Activated naive CD8-positive, alpha-beta T cell treated with anti-CD3 and anti-CD28 coated beads, Interleukin-2, amount 10 ng/mL, durations not matched to agents 7 days and 5 days (primary cell): ENCODE measurements around the gene EFNA3. TPM values are rescaled to one million over a fixed set of nuclear protein-coding genes. Genes with fewer than 3 reads are reported as not detected.

Experiments
- ATAC-seq: fragments of 150-1000 bp; cut with Tn5 transposase; one replicate; pipeline ENCODE4 v1.10.0; 2021; ENCODE audit warnings: low read depth, moderate library complexity
- POLR2A ChIA-PET: fragments of 350-600 bp; sonication (Branson Sonifier 250); formaldehyde crosslinking; loops from one replicate; lab custom pipeline; 2021; ENCODE audit warnings: antibody characterized with exemption; lab: Charles Lee
- DNase-seq: peaks from one replicate; pipeline ENCODE4 v3.0.0; 2021
- H3K27ac Mint-ChIP-seq: one replicate; pipeline ENCODE4 v1.8.0; 2022; ENCODE audit warnings: mild to moderate bottlenecking, mixed read lengths
- H3K27me3 Mint-ChIP-seq: one replicate; pipeline ENCODE4 v1.8.0; 2022; ENCODE audit warnings: mild to moderate bottlenecking, moderate library complexity, mixed read lengths
- H3K36me3 Mint-ChIP-seq: one replicate; pipeline ENCODE4 v1.8.0; 2021; ENCODE audit warnings: mild to moderate bottlenecking, mixed read lengths
- H3K4me1 Mint-ChIP-seq: one replicate; pipeline ENCODE4 v1.8.0; 2021; ENCODE audit warnings: mixed read lengths
- H3K4me3 Mint-ChIP-seq: one replicate; pipeline ENCODE4 v1.8.0; 2022; ENCODE audit warnings: mild to moderate bottlenecking, moderate library complexity, mixed read lengths
- H3K9me3 Mint-ChIP-seq: one replicate; pipeline ENCODE4 v1.8.0; 2021; ENCODE audit warnings: mixed read lengths
- total RNA-seq, 2 experiments: library from RNA; stranded (reverse); gene quantifications; one replicate each; pipeline ENCODE4 v1.2.3, GENCODE V29; 2021

EFNA3 gene
- total RNA-seq, 2 experiments from 2014 or later = 3.6 to 4.2 TPM

DNA sequence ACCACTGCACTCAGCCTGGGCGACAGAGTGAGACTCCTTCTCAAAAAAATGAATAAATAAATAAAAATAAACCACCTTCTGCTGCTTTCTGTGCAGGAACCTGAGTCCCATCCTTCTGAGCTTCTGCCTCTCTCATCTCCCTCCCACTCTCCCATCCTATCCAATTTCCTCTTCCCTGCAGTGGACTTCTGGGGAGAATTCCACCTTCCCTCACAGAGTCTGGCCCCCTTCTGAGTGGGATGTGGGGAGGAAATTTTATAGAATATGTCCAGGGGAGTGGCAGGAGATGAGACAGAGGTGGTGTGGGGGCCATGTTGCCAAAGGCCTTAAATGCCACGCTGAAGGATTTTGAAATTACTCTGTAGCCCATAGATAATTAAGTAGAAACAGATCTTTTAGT, 43.7 kb downstream of the EFNA3 start:
- no peak for ATAC-seq
- H3K4me3 Mint-ChIP-seq = no peak overlapping the region
- H3K36me3 Mint-ChIP-seq = no peaks in the 10 kb centered on the region
- POLR2A ChIA-PET = interaction anchor here (0.7 kb wide), 1 partner anchor 43 kb away, joined by 3 read pairs; no protein-coding TSS in a partner anchor
- H3K4me1 Mint-ChIP-seq = peaks cover 6% of the 10 kb centered on the region
- no peak overlapping the region for H3K27ac Mint-ChIP-seq
- peaks cover 45% of the 10 kb centered on the region for H3K27me3 Mint-ChIP-seq
- no peaks in the 10 kb centered on the region for H3K9me3 Mint-ChIP-seq
- DNase-seq = no peak

DNA sequence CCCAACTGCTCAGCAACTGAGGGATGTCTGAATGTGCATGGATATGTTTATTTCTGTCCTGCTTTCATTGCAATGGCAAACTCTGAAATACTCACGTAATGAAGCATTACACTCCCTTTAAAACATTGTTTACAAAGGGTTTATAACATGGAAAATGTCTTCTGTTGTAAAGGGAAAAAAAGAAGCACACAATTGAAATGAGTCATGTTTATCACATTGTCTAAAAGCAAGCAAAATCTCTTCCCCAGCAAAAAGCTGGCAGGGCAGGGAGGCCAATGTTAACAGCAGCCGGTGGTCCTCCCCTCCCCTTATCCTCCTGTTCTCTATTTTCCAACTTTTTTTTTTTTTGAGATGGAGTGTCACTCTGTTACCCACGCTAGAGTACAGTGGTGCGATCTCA, 45.2 kb downstream of the EFNA3 start:
- POLR2A ChIA-PET = no interaction called here
- no peak overlapping the region for H3K4me3 Mint-ChIP-seq
- H3K27ac Mint-ChIP-seq = no peak overlapping the region
- peaks cover 16% of the 10 kb centered on the region for H3K4me1 Mint-ChIP-seq
- H3K27me3 Mint-ChIP-seq = peaks cover 54% of the 10 kb centered on the region
- no peak for DNase-seq
- ATAC-seq = no peak
- no peaks in the 10 kb centered on the region for H3K36me3 Mint-ChIP-seq
- no peaks in the 10 kb centered on the region for H3K9me3 Mint-ChIP-seq

DNA sequence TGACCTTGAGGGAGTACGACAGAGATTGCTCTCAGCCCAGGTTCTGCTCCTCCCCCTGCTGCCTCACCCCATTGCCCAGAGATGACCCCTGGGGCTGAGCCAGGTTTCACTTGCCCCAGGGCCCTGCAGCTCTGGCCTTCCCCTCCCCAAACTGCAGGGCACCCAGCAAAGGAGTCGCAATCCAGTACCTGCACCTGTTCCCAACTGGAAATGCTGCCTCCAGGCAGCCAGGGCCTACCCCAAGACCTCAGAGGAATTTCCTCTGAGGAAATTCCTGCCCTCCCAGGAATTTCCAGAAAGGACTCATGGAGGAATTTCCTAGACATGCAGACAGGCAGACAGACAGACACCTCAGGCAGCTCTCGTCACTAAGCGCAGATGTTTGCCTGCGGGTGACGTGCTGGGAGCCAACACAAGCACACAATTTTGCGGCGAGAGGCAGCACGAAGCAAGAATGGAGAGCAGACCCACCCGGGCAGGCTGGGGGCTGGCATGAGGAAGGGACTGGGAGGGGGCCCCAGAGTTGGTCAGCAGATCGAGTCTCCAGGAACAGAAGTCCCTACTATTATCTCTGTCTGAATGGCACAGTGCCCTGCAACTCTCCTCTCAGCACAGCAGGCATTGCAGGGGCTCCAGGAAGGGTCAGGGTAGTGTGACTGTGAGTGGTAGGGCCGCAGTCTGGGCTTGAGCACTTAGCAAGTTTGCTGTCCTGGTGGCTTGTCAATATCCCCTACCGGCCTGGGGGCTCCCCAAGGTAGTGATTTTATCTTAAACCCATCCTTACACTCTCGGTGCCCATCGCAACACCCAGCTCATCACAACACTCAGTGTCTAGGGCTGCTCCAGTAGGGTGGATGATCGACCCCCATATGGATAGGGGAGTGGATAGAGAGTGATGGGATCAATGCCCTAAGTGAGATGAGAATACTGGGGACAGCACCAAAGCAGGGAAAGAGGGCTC, 46.1 kb downstream of the EFNA3 start:
- H3K9me3 Mint-ChIP-seq = no peaks in the 10 kb centered on the region
- POLR2A ChIA-PET = no interaction called here
- no peak overlapping the region for H3K27ac Mint-ChIP-seq
- H3K4me1 Mint-ChIP-seq = peaks cover 22% of the 10 kb centered on the region
- DNase-seq (no peak), ATAC-seq (no peak)
- H3K36me3 Mint-ChIP-seq = no peaks in the 10 kb centered on the region
- peaks cover 51% of the 10 kb centered on the region for H3K27me3 Mint-ChIP-seq
- H3K4me3 Mint-ChIP-seq = peak overlapping the region; percentile 4

GRCh38 chr1:155125511-155125945, 46.9 kb downstream of the EFNA3 start:
- Mint-ChIP-seq H3K9me3 (no peaks in the 10 kb centered on the region), H3K4me3 (no peak overlapping the region), H3K27me3 (peaks cover 48% of the 10 kb centered on the region), H3K4me1 (peaks cover 22% of the 10 kb centered on the region), H3K36me3 (no peaks in the 10 kb centered on the region), H3K27ac (no peak overlapping the region)
- ATAC-seq = no peak
- POLR2A ChIA-PET = no interaction called here
- DNase-seq = no peak

DNA sequence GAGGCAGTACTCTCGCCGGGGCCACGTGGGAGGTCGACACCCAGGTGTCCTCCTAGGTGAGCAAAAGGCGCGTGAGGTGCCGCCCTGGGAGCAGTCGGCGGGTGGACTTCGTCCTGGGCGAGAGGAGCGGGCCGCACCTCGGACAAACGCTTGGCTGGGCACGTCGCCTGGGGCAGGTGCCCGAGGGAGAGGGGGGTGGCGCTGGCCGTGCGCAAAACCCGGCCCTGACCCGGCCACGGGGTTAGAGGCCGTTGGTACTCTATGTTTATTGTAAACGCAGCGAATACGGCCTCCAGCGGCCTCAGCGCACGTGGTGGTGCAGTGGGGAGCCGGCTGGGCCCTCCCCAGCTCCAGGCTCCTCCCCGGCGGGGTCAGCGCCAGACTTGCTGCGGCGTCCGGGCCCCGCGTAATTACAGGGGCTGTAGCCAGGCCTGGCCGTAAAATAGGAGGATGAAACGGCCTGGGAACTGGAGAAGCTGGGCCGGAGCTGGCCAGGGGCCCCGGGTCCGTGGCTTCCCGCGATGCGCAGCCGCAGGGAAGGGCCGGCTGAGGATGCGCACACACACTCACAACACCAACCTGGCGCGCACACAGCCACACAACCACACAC, 47.4 kb downstream of the EFNA3 start:
- no peak for DNase-seq
- no peaks in the 10 kb centered on the region for H3K9me3 Mint-ChIP-seq
- H3K27ac Mint-ChIP-seq = no peak overlapping the region
- H3K36me3 Mint-ChIP-seq = no peaks in the 10 kb centered on the region
- H3K4me3 Mint-ChIP-seq = no peak overlapping the region
- POLR2A ChIA-PET = no interaction called here
- H3K4me1 Mint-ChIP-seq = peaks cover 22% of the 10 kb centered on the region
- H3K27me3 Mint-ChIP-seq = peaks cover 48% of the 10 kb centered on the region
- no peak for ATAC-seq

DNA sequence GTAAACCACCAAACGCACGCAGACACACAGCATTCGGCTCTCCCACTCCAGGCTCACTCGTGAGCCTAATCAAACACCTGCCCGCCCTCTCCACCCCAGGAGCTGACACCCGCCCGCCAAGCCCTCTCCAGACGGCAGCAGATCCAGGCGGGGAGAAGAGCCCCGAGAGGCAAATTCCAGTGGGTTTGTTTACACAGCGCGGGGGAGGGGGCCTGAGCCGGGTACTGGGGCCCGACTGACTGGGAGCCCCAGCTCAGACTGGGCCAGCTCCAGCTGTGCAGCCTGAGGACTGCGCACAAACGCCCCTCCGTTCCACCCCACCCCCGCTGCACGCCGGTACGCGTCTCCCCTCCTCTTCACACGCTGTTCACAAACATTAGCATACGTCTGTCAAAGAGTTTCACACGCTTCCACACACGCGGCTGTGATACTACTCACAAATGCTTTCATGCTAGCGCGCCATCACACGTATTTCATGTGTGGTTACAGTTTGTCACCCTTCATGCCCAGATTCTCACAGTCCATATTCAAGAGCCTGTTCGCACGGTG, 48.0 kb downstream of the EFNA3 start:
- Mint-ChIP-seq H3K9me3 (no peaks in the 10 kb centered on the region), H3K36me3 (no peaks in the 10 kb centered on the region), H3K4me1 (peaks cover 22% of the 10 kb centered on the region), H3K27me3 (peaks cover 48% of the 10 kb centered on the region), H3K27ac (no peak overlapping the region), H3K4me3 (peak overlapping the region; percentile 80)
- POLR2A ChIA-PET = no interaction called here
- ATAC-seq (peak; percentile 35), DNase-seq (no peak)

GRCh38 chr1:155127105-155127966, 48.7 kb downstream of the EFNA3 start, which contains the start of gene EFNA1:
Gene EFNA1, plus strand, starts transcription at chr1:155127876. Its CDS starts 102 bp downstream, at chr1:155127978.
- Mint-ChIP-seq H3K9me3 (no peaks in the 10 kb centered on the region), H3K36me3 (peaks cover 3% of the 10 kb centered on the region), H3K27me3 (peaks cover 48% of the 10 kb centered on the region), H3K27ac (peak within 1 kb of the TSS; percentile 36), H3K4me1 (peaks cover 26% of the 10 kb centered on the region), H3K4me3 (peak within 1 kb of the TSS; percentile 80)
- DNase-seq (peak; percentile 65), ATAC-seq (peak; percentile 69)
- POLR2A ChIA-PET = interaction anchor here (1.0 kb wide), 1 partner anchor 9 kb away, joined by 3 read pairs; no protein-coding TSS in a partner anchor

- H3K27ac Mint-ChIP-seq = peak overlapping the region; percentile 25
These were observed 49.5 kb downstream of the EFNA3 start for GRCh38 chr1:155127967-155128754.

DNA sequence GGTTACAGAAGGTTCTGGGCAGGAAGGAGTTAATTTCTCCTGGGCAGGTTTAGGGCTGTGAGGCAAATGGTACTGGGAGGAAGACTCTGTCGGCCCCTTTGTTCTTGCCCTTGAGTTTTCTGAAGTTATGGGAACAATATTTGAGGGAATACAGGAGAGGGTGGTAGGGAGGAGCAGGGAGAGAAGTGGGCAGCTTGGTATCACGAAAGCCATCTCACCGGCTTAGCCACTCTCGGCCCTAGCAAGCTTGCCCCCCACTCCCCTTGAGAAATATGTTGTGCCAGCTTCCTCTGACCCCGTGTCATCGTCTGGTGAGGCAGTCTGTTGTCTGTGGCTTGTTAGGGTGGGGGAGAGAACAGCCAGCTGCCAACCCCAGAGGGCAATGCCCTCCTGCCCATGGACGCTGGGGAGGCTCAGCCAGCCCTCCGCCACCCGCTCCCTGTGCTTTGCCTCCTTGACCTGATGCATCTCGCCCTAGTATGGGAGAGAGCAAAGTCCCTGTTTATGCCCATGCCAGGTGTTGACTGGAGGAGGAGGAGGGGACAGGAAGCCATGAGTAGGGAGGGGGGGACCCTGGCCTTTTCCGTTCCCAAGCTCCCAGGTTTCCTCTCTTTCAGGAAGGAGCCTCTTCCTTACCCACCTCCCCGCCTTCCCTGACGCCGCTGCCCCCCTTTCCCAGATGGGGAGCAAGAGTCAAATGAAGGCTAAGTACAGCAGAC, 50.3 kb downstream of the EFNA3 start:
- Mint-ChIP-seq H3K27ac (peak overlapping the region; percentile 25), H3K4me3 (peak overlapping the region; percentile 74)

More at GRCh38 chr1:155127967-155128754, 49.5 kb downstream of the EFNA3 start:
- DNase-seq (no peak), ATAC-seq (no peak)
- POLR2A ChIA-PET = interaction anchor here (1.0 kb wide), 1 partner anchor 8 kb away, joined by 3 read pairs; no protein-coding TSS in a partner anchor
- peak overlapping the region; percentile 74 for H3K4me3 Mint-ChIP-seq
- H3K36me3 Mint-ChIP-seq = peaks cover 3% of the 10 kb centered on the region
- no peaks in the 10 kb centered on the region for H3K9me3 Mint-ChIP-seq
- H3K4me1 Mint-ChIP-seq = peaks cover 26% of the 10 kb centered on the region
- H3K27me3 Mint-ChIP-seq = peaks cover 44% of the 10 kb centered on the region

GRCh38 chr1:155130272-155131006, 51.8 kb downstream of the EFNA3 start:
- peaks cover 32% of the 10 kb centered on the region for H3K4me1 Mint-ChIP-seq
- H3K36me3 Mint-ChIP-seq = peaks cover 3% of the 10 kb centered on the region

More for the DNA sequence above, 50.3 kb downstream of the EFNA3 start:
- ATAC-seq (no peak), DNase-seq (no peak)
- Mint-ChIP-seq H3K36me3 (peaks cover 3% of the 10 kb centered on the region), H3K4me1 (peaks cover 26% of the 10 kb centered on the region), H3K9me3 (no peaks in the 10 kb centered on the region), H3K27me3 (peaks cover 44% of the 10 kb centered on the region)
- POLR2A ChIA-PET = interaction anchor here (0.5 to 0.7 kb wide), 2 partner anchors 38 to 1131 kb away, joined by 3 read pairs; no protein-coding TSS in a partner anchor

DNA sequence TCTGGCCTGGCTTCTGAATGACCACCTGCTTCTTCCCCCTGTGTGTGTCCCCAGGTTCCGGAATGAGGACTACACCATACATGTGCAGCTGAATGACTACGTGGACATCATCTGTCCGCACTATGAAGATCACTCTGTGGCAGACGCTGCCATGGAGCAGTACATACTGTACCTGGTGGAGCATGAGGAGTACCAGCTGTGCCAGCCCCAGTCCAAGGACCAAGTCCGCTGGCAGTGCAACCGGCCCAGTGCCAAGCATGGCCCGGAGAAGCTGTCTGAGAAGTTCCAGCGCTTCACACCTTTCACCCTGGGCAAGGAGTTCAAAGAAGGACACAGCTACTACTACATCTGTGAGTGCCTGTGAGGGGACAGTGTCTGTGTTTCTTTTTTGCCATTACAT, 52.6 kb downstream of the EFNA3 start:
- Mint-ChIP-seq H3K4me1 (peaks cover 32% of the 10 kb centered on the region), H3K9me3 (no peaks in the 10 kb centered on the region), H3K4me3 (no peak overlapping the region), H3K27ac (no peak overlapping the region), H3K36me3 (peaks cover 3% of the 10 kb centered on the region), H3K27me3 (peaks cover 27% of the 10 kb centered on the region)
- no peak for ATAC-seq
- POLR2A ChIA-PET = no interaction called here
- DNase-seq = no peak

More at GRCh38 chr1:155130272-155131006, 51.8 kb downstream of the EFNA3 start:
- POLR2A ChIA-PET = interaction anchor here (0.5 to 1.4 kb wide), 2 partner anchors 10 to 12 kb away, joined by 5 read pairs; partner anchors contain the start of gene DPM3
- H3K27me3 Mint-ChIP-seq = peaks cover 32% of the 10 kb centered on the region
- DNase-seq (no peak), ATAC-seq (no peak)
- no peak overlapping the region for H3K4me3 Mint-ChIP-seq
- H3K9me3 Mint-ChIP-seq = no peaks in the 10 kb centered on the region
- no peak overlapping the region for H3K27ac Mint-ChIP-seq
